HG02759 (cell line): ENCODE measurements around the gene MB21D2.
"Not testable (repeated sequence)": the region's sequence is repeated elsewhere in the genome, so short reads cannot be mapped to it uniquely, and the experiment has no call there.

Experiments
- ATAC-seq: cut with Tn5 transposase; IDR thresholded peaks from one replicate; pipeline ENCODE4 v1.9.1; 2021; ENCODE audit warnings: mild to moderate bottlenecking, moderate library complexity; ENCODE audit not compliant: unreplicated experiment

MB21D2 gene

GRCh38 chr3:192863091-192863420, 54.6 kb downstream of the MB21D2 start:
- no peak for ATAC-seq

GRCh38 chr3:192862408-192863090, 55.1 kb downstream of the MB21D2 start:
- no peak for ATAC-seq

- ATAC-seq, result no peak
Observed at GRCh38 chr3:192861972-192862371, 55.7 kb downstream of the MB21D2 start.

GRCh38 chr3:192860454-192860853, 57.2 kb downstream of the MB21D2 start:
- no peak for ATAC-seq

GRCh38 chr3:192858849-192859585, 58.6 kb downstream of the MB21D2 start:
- no peak for ATAC-seq

GRCh38 chr3:192857260-192857661, 60.4 kb downstream of the MB21D2 start:
- no peak for ATAC-seq

GRCh38 chr3:192855434-192855833, 62.2 kb downstream of the MB21D2 start:
- ATAC-seq, result no peak

- peak; percentile 58 for ATAC-seq
Observed at GRCh38 chr3:192851821-192852372, 65.8 kb downstream of the MB21D2 start.

- peak; percentile 76 for ATAC-seq
Observed at GRCh38 chr3:192850451-192850981, 67.1 kb downstream of the MB21D2 start.

GRCh38 chr3:192849821-192850220, 67.8 kb downstream of the MB21D2 start:
- ATAC-seq, result not testable (repeated sequence)

- peak; percentile 28 for ATAC-seq
Observed at GRCh38 chr3:192848371-192849233, 69.1 kb downstream of the MB21D2 start.

- ATAC-seq, result no peak
Observed at GRCh38 chr3:192847941-192848340, 69.7 kb downstream of the MB21D2 start.

GRCh38 chr3:192845526-192845855, 72.2 kb downstream of the MB21D2 start:
- no peak for ATAC-seq

- no peak for ATAC-seq
Observed at GRCh38 chr3:192844836-192845525, 72.7 kb downstream of the MB21D2 start.

- no peak for ATAC-seq
Observed at GRCh38 chr3:192844486-192844765, 73.2 kb downstream of the MB21D2 start.

GRCh38 chr3:192843723-192844485, 73.8 kb downstream of the MB21D2 start:
- no peak for ATAC-seq

GRCh38 chr3:192843119-192843518, 74.5 kb downstream of the MB21D2 start:
- ATAC-seq, result no peak

GRCh38 chr3:192842711-192843110, 74.9 kb downstream of the MB21D2 start:
- no peak for ATAC-seq

GRCh38 chr3:192842138-192842537, 75.5 kb downstream of the MB21D2 start:
- ATAC-seq, result no peak

- ATAC-seq, result no peak
Observed at GRCh38 chr3:192841428-192841827, 76.2 kb downstream of the MB21D2 start.
